G401.6 (cell line): ENCODE data around the gene GOLGA8J.
"Not testable (repeated sequence)": the region's sequence is repeated elsewhere in the genome, so short reads cannot be mapped to it uniquely, and the experiment has no call there.

ENCODE experiments used
- FAIRE-seq: peaks from 2 replicates; lab custom pipeline; 2012; peaks lifted over from hg19 to GRCh38; lab: Jason Lieb, UNC

GOLGA8J gene

GRCh38 chr15:30082655-30083054, at the start of gene GOLGA8J:
Gene GOLGA8J, plus strand, starts transcription at chr15:30082955. Its CDS starts 98 bp downstream, at chr15:30083053.
- FAIRE-seq: not testable (repeated sequence)

DNA sequence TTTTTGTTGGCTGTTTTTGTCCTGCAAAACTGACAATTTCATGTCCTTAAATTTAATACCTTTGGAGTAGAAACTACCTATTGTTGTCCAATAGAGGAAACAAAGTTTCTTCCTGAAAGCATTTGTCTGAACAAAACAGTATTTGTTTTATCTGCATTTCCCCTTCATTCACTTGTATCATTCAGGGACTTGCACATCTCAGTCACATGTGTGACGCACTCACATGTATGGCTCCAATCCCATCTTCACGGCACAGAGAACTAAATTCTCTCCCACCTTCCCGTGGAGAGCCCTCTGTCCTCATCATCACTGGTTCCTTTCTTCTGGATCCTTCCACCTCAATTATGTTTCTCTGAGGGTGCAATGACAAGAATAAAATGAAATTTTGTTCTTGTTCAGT, 49.5 kb upstream of the GOLGA8J start:
- FAIRE-seq: no peak

DNA sequence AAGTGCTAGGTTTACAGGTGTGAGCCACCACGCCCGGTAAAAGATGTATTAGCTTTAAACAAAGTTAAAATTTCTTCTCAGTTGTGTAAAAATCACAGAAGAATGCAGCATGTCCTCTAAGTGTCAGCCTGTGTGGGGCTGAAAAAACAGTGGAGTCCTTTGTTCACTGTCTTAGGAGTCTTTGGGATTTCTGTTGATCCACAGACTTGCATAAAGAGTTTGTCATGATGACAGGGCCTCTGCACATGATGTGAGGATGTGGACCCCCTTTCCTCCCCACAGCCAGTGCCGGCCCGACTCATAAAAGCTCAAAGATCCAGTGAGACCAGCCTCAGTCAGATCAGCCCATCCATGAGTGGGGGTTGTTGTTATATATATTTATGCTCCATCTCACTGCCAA, 49.0 kb upstream of the GOLGA8J start:
- no peak for FAIRE-seq

DNA sequence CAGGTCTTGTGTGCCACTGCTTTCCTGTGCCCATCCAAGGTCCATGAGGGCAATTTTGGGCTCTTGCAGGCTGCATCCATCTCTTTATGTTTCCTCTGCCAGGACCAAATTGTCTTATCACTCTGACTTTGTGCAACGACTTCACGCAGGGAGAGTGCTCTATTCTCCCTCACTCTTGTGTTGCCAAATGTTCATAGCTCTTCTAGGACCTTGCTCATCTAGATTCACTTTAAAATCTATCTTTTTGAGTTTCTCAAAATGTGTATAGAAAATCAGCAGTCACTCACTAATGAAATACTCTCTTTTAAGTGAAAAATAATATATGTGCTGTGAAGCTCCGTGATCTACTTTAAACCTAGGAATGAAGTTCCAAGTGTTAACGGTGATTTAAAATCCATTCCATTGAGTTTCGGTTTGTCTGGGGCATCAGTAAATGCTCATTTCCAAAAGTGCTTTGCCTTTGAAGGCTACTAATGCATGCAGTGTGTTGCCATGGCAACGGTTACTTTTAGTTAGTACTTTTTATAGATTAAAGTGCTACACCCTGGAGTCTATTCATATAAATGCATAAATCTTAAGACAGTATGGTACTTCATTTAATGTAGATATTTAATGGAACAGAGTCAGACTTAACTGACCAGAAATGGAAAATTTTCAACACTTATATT, 46.6 kb upstream of the GOLGA8J start:
- FAIRE-seq: no peak

- FAIRE-seq: no peak
These were observed 43.9 kb upstream of the GOLGA8J start for GRCh38 chr15:30038667-30039523.

DNA sequence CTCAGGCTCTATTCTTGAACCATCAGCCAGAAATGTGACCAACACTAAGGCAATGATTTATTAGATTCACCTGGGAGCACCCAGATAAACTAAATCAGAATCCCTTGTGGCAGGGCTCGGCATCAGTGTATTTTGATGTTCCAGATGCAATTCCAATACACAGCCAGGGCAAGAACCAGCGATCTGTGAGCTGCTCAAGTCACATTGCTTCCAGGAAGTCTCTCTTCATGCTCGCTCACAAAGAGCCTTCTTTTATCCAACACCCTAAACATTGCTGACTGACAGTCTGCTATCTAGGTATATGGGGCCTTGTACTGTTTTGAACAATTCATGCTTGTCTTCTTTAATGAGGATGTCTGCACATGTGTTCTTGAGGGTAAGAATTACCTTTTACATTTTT, 40.9 kb upstream of the GOLGA8J start:
- no peak for FAIRE-seq

DNA sequence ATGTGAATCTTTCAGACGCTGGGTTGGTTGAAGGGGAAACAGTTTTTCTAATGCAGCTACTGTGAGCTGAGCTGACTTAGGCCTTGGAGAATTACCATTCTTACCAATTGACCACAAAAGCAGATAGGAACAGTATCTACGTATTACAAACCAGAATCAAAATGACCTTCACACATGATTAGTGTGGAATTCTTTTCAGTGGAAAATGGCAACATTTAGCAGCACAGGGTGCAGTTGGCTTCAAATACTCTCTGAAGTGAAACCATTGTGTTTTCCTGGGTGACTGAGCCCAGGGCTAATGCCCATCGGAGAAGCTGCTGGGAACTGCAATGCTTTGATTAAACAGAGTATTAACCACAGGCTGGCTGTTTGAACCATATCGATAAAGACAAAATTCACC, 40.2 kb upstream of the GOLGA8J start:
- FAIRE-seq: no peak

- FAIRE-seq: peak; percentile 23
These were observed 39.5 kb upstream of the GOLGA8J start for GRCh38 chr15:30043211-30043655.

DNA sequence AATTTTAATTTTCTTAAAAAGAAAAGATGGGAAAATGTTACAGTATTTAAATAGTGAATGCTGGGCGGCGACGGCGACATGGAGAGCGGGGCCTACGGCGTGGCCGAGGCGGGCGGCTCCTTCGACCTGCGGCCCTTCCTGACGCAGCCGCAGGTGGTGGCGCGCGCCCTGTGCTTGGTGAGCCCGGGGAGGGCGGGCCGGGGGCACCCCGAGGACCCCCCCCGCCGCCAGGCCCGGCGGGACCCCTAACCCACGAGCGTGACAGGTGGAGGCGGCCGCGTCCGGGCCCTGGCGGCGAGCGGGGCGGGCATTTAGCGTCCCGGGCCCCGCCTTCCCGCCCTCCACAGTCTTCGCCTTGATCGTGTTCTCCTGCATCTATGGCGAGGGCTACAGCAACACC, 38.4 kb upstream of the GOLGA8J start:
- FAIRE-seq: no peak

DNA sequence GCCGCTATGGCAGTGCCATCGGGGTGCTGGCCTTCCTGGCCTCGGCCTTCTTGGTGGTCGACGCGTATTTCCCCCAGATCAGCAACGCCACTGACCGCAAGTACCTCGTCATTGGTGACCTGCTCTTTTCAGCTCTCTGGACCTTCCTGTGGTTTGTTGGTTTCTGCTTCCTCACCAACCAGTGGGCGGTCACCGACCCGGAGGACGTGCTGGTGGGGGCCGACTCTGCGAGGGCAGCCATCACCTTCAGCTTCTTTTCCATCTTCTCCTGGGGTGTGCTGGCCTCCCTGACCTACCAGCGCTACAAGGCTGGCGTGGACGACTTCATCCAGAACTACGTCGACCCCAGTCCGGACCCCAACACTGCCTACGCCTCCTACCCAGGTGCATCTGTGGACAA, 37.9 kb upstream of the GOLGA8J start:
- FAIRE-seq: not testable (repeated sequence)

- not testable (repeated sequence) for FAIRE-seq
These were observed 37.3 kb upstream of the GOLGA8J start for GRCh38 chr15:30045248-30046041.

- no peak for FAIRE-seq
These were observed 36.3 kb upstream of the GOLGA8J start for GRCh38 chr15:30046430-30046829.

GRCh38 chr15:30055604-30056003, 27.2 kb upstream of the GOLGA8J start:
- FAIRE-seq: no peak

DNA sequence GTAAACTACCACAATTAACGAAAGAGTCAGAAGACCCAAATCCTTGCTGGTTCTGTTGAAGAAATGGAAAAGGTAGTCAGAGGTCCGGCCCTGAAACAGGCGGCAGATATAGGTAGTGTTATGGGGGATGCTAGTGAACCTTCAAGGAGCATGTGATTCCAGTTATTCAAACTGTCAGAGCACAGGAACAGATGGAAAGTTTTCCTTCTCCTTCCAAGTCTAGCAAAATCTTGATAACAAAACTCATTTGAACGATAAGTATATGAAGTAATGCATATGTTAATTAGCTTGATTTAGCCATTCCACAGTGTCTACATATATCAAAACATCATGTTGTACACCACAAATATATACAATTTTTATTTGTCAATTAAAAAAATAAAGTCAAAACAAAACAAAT, 26.6 kb upstream of the GOLGA8J start:
- no peak for FAIRE-seq

GRCh38 chr15:30059771-30060170, 23.0 kb upstream of the GOLGA8J start:
- no peak for FAIRE-seq

DNA sequence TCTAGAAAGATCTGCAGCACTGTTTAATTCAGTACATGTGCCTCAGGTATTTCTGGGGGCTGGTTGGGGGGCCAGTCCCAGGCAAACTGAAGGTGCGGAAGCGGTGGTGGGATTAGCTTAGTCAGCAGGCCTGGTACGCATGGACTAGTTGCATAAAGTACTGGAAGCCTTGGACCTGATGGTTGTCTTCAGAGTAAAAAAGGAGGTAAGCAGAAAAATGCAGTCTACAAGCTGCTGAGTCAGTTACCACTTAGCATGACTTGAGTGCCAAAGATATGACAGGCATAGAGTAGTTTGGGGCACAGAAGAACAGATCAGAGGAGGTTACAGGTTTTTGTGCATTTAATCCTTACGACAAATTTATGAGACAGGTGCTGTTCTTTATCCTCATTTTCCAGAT, 19.9 kb upstream of the GOLGA8J start:
- FAIRE-seq: no peak

DNA sequence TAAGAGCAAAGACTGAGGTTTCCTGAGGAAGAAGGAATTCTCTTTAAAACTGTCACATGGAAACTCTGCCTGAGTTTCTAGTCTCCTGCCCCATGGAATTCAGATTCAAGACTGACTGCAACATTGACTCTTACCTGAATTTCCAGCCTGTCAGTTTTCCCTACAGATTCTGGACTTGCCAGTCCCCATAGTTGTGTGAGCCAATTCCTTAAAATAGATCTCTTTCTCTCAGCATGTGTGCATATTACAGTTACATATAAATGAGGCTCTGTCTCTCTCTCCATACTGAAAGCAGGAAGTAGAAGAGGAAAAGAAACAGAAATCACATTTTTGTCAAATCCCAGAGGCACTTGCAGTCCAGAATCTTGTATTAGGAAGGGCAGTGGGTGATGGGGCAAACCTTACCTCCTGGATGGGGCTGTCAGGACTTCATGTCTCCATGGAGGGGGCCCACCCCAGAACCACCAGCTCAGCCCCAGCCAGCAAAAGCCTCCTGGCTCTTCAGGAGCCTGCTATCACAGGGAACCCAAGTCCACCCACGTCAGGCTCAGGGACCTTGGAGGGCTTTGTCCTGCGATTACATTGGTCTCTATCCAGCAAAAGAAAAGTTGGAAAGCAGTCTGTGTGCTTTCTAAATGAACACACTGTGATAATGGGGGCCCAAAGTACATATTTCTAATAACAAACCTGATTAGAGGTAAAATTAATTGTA, 18.8 kb upstream of the GOLGA8J start:
- FAIRE-seq: no peak

DNA sequence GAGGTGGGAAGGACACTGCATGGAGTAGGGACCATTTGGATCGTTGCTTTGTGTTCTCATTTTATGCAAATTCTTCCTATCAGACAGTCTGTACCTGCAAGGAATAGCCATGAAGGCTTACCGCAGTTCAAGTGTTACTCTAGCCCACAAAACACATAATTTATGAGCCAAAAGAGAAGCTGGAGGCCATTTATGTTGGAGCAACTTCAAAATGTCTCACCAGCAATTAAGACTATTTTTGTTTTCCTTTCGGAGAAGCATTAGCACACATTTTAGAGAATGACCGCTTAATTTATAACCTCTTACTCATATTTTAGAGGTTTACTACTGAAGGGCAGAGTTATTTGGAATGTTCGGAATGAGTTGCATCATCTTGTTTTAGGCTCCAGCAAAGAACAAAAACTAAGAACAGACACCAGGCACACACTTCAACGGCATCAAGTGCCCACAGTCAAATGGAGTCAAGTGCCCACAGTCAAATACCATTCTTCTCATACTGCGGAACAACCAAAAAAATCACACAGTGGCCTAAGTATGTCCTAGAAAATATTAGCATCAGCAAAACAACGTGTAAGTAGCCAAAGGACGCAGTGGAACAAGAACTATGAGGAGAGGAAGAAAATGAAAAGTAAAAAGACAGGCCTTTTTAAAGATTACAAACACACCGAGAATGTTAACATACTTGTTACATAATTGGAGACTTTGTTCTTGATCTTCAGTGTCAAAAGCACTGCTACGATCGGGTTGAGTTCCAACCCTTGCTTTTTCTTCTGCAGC, 17.5 kb upstream of the GOLGA8J start:
- no peak for FAIRE-seq

DNA sequence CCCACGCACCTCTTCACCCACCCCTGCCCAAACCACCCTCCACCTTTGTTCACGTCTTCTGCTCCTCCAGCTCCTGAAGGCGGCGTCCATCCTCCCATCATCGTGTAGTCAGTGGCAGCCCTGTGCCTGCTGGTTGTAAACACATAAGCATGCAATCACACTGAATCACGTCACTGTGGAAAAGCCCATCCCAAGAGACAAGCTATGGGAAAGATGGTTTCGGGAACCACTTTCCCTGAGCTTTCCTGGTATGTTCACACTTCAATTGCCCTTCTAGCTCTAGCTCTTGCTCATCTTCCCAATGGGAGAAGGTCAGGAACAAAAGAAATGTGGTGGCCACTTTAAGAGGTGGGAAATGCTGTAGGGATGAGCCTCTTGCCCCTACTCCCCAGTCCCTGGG, 14.4 kb upstream of the GOLGA8J start:
- FAIRE-seq: no peak

- FAIRE-seq: no peak
These were observed 10.1 kb upstream of the GOLGA8J start for GRCh38 chr15:30072630-30073029.

DNA sequence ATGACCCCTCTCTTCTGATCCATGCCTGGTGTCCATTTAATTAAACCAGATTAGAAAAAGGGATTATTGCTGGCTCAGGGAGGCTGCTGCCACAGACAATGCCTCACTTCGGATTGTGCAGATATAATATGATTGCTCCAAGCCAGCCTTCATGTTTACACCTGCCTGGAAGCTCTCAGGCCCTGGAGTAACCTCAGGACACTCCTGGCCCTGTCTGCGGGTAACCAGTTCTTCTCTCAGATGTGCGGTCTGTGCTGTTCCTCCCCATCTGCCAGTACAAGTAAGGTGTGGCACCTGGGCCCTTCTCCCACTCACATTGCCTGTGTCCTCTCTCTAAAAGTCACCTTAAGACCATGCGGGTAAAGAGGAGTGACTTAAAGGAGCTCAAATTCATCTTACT, 8.8 kb upstream of the GOLGA8J start:
- no peak for FAIRE-seq
